HG02623 (cell line): Measurements from ENCODE around the gene LIN52.

ENCODE experiments used
- ATAC-seq: cut with Tn5 transposase; IDR thresholded peaks from one replicate; pipeline ENCODE4 v1.9.1; 2021; ENCODE audit warnings: moderate library complexity; ENCODE audit not compliant: unreplicated experiment

The LIN52 gene

DNA sequence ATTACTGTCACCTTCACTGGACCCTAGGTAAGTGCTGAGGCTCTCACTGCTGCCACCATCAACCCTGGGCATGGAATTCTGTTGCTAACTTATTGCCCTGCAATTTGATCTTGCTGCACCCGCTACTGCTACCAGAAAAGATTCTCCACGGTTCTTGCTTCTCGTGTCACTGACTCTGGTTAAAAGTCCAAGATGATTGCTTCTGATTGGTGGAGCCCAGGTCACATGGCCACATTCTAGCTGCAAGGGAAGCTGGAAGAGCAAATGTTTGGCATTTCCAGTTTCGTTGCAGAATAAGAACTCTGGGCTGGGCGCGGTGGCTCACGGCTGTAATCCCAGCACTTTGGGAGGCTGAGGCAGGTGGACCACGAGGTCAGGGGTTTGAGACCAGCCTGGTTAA is 147.0 kb downstream of the LIN52 start:
- ATAC-seq = no peak

DNA sequence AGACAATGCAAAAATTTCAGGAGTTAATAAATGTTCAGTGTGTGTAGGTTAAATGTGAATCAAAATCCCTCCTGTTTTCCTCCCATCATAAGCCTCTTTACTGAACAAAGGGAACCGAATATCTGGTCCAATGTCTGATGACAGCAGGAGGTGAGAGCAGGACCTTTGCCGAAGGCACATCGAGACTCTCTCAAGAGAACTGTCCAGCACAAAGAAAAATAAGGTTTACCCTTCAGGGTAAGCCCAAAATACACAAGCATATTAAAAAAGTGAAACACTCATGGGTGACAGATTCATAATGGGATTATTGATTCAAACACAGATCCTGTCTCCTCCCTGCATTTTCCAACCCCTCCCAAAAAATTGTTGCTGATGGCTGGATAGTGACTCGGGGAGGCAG is 150.3 kb downstream of the LIN52 start:
- no peak for ATAC-seq

DNA sequence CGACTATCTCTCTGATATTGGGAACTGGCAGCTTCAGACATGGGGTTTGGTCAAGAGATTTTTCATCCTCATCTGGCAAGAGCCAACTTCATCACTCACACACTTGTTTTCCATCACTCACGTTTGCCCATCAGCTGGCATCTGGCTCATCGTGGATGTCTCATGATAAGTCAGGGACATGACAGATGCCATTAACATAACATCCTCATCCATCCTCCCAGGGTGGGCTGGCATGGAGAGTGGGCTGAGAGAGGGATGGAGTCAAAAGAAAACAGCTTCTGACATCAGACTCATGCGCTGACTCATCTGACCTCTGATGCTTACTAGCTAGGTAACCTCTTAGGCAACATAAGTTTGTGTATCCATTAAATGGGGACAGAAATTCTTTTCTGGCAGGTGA is 152.7 kb downstream of the LIN52 start:
- ATAC-seq = no peak

DNA sequence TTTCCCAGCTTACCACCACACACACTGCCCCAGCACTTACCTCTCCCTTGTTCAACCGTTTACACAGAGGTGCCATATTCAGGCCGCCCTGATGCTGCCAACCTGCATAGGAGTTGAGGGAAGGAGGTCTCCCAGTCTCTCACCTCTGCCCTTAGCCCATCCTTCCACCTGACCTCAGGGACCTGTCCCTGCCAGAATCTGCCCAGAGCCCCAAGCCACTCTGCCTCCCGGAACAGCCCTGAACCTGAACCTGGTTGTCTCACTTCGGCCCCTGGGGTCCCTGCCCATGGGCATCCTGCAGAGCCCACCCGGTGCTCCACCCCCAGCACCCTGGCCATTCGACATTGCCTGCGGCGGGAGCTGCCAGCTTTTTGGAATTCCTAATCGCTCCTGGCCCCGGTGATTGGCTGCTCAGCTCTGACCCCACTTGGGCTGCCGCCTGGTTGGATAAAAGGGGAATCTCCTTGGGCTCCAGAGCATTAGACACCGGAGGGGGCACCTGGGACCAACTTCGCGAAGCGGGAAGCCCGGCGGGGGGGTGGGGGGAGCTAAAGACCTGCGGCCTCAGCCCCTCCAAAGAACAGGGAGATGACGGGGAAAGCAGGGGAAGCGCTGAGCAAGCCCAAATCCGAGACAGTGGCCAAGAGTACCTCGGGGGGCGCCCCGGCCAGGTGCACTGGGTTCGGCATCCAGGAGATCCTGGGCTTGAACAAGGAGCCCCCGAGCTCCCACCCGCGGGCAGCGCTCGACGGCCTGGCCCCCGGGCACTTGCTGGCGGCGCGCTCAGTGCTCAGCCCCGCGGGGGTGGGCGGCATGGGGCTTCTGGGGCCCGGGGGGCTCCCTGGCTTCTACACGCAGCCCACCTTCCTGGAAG is 154.5 kb downstream of the LIN52 start, which contains the start of gene VSX2:
Gene VSX2 (plus strand): TSS at position 476 of the 874 bp plus-strand sequence. CDS start 113 bp downstream, at position 589.
- ATAC-seq = no peak

DNA sequence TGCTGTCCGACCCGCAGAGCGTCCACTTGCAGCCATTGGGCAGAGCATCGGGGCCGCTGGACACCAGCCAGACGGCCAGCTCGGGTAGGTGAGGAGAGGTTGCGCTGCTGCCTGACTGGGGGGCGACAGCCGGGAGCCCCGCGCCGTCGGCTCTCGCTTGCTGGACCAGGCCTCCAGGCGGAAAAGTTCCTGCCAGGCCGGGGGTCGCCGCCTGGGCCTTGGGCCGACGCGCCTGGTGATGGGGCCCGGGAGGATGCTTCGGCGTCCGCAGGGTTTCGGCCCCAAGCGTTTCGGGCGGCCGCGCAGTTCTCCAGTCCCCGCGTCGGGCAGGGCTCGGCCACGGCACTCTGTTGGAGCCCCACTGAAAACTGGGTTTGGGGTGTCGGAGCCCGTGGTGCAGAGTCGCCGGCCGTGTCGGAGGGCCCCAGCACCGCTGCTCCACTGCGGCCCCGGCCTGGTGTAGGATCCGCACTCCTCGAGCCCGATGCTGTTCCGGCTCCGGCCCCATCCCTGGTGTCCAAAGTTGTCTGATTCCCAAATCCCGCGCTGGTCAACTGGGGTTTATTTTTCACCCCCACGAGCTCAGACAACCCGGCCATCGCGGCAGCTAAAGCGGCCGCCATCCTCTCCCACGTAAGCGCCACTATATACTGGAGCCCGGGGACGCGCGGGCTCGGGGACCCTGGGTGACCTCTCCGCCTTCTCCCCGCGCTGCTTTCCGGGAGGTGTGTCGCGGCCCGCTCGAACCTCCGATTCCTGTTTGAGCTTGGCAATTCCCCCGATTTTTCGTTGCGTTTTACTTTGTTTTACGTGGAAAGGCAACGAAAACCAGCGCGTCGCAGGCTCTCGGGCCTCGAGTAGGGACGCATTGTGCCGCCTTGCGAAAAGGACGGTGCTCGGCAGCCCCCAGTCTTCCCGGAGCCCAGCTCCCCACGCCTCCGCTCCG is 155.4 kb downstream of the LIN52 start:
- no peak for ATAC-seq

DNA sequence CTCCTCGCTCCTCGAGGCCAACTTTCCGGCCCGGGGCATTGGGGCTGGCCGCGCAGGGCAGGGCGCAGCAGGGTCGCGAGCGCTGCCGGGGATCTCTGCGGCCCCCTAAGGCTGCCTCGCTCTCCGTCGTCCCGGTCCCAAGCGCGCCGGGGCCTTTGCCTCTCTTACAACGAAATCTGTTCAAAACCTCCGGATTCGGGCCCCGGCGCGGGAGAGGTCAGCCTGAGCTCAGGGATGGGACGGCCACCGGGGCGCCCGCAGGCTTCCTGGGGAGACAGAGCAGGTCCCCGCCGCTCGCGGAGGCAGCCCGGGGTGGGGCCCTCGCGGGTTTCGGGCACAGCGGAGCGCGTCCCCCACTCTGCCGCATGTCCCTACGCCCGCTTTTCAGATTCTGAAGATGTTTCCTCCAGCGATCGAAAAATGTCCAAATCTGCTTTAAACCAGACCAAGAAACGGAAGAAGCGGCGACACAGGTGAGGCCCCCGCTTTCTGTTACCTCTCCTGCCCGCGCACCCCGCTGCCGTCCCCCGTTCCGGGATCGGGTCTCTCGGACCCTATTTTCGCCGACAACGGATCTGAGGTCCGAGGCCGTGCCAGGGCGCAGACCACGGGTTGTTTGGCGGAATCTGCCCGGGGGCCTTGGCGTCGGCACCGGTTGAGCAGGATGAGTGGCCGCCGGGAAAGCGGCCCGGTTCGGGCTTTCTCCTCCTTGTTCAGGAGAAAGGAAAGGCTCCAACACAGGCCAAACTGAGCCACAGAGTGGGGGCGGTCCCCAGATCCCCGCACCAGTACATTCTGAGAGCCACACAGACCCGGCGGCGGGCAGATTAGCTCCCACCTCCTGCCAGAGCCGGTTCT is 156.3 kb downstream of the LIN52 start:
- no peak for ATAC-seq

DNA sequence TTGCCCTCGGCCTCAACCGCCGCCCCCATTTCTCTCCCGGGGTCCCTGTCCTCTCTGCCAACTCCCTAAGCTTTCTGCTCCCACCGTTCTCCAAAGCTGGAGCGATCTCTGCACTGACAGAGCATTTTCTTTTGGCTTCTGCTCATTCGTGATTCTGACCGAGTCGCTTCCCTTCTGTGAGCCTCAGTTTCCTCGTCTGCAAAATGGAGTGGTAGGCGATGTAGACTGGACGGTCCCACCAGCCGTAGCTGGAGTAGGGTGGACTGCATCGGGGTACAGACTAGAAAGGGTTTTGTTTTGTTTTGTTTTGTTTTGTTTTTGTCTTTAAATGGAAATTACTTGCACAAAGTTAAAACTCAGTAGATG is 156.9 kb downstream of the LIN52 start:
- ATAC-seq = no peak

DNA sequence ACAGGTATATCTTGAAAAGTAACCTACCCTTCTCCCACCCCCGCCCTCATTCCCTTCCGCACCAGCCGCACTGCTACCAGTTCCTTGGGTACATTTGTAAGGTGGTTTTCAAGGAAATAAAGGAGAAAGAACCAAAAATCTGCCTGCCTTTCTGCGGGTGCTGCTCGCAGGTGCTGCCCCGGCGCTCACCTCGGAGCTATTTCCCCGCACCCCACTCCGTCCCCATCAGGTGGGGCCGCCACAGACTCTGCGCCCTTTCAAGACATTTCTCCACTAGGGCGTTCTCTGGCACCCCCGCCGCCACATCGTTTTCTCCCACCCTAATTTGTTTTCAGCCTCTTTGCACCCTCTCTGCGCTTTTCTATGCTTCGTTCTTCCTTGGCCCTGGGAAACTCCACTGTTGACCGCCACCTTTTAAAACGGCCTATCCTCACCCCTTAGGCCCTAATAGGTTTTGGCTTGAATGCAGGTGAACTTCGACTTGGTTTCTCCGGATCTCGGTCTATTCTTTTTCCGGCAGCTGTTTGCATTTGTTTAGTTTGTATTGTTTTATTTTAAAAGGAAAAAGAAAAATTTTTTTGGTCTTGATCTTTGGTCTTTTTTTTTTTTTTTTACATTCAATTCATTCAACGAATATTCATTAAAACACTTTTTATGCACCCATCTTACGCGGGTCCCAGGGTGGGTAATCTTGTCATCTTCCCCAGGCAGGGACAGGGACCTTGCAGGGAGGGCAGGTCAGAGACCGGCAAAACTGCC is 157.4 kb downstream of the LIN52 start:
- ATAC-seq = no peak

DNA sequence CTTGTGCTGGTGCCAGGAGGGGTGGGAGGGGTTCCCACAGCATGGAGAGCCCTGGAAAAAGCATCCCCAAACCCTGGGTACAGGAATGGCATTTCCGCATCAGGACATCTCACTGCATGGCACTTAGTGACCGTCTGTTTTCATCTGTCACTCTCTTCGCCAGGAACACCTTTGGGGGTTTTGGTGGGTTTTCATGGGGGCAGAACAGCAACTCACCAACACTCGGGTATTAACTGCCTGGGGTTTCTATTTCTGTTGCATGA is 158.0 kb downstream of the LIN52 start:
- ATAC-seq = no peak

DNA sequence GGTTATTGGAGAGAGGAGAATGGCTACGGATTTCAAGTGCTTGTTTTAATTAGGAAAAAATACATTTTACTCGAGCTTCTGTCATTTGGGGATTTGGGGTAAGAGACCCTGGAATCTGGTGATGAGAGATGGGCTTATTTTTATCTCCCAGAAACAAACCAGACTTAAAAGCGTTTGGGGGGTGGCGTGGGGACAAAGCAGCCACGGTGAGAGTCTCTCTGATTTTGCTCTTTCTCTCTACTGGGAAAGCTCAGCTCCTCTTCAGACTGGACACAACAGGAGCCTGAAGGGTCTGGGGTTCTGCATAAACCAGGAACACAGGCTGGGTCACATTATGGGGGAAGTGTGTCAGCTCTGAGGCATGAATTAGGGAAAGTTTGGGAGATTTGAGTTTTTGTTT is 158.3 kb downstream of the LIN52 start:
- ATAC-seq = no peak

DNA sequence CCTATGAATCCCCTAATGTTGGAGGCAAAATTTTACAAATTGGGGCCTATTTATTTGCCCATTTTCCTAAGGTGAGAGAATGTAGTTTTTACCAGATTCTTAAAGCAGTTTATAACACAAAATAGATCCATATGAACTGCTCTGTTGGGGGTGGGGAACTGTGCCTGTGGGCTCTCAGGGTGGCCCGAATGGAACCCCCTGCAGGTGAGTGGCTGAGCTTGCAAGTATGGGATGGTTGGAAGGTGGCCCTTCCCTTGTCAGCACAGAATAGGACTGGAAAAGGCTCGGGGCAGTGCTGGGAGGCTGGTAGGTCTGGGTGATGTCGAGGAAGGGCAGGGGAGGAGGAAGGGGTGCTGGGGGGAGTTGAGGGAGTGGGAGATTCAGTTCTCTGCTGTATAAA is 159.4 kb downstream of the LIN52 start:
- no peak for ATAC-seq

DNA sequence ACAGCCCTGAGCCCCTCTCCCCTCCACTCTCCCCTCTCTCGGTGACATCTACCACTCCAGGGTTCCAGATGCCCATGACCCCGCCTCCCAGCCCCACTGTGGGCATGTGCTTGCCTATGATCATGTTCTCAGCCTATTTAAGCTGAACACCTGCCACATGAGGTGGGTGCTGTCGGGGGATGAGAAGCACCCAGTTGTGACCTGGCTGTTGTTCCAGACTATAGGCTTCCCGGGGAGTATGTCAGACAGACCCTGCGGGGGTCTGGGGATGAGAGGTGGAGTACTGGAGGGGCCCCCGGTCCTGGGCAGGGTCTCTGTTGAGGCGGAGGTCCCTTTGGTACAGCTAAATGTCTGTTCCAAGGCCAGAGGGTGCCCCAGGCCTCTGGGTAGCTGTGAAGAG is 160.5 kb downstream of the LIN52 start:
- no peak for ATAC-seq

DNA sequence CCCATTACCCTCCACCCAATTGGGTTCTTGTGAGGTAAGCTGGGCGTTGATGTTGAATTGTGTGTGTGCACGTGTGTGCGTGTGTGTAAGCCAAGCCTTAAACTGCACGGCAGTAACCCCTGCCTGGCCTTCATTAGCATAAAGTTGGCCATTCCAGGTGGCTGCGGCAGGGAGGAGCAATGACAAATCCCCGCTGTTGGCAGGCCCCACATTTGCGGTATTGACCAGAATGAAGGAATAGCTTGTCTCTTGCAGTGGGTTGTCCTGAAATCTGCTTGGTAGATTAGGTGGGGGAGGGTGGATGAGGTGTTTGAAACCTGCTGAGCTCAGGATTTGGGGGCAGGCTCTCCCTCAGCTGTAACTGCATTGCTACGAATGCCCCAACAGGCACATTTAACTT is 161.8 kb downstream of the LIN52 start:
- no peak for ATAC-seq

DNA sequence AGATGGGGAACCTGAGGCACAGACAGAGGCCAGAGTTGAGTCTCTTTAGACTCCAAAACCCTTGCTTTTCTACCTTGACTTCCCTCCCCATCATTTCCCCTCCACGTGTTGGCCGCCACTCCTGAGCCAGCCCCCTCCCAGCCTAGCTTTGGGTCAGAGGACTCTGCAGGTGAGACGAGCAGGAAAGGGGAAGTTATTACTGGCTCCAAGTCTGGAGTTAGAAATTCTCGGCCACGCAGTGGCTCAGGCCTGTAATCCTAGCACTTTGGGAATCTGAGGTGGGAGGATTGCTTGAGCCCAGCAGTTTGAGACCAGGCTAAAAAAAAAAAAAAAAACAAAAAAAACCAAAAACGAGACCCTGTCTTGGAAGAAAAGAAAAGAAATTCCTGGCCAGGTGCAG is 163.3 kb downstream of the LIN52 start:
- no peak for ATAC-seq

DNA sequence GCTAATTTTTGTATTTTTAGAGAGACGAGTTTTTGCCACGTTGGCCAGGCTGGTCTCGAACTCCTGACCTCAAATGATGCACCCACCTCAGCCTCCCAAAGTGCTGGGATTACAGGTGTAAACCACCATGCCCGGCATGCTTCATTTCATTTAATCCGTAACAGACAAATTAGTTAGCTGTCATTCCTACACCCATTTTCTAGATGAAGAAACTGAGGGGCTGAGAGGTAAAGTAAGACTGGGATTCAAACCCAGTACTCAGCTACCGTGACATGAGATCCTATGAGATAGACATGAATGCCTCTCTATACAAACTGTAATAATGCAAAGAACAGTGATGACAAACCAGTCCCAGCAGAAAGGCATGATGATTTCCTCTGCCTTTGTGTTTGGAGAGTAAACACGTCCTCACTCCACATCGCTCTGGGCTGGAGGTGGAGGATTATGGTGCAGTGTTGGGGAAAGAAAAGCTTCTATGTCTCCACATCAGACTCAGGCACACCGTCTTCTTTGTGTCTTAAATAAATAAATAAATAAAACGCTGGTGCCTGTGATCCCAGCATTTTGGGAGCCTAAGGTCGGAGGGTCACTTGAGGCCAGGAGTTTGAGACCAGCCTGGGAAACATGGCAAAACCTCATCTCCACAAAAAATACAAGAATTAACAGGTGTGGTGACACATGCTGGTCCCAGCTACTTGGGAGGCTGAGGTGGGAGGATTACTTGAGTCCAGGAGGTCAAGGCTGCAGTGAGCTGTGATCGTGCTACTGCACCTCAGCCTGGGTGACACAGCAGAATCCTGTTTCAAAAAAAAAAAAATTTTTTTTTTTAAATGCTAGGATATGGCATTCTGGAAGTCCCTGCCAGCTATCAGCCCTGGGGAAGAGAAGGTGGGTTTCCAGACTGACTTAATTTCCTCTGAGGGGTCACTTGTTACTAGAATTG is 164.9 kb downstream of the LIN52 start:
- ATAC-seq = no peak
